HG02884 (cell line): Measurements from ENCODE around the gene ZBTB7C.

Source experiments
- ATAC-seq: cut with Tn5 transposase; IDR thresholded peaks from one replicate; pipeline ENCODE4 v1.9.1; 2021; ENCODE audit warnings: mild to moderate bottlenecking, moderate library complexity; ENCODE audit not compliant: unreplicated experiment

ZBTB7C gene

GRCh38 chr18:48200631-48201336, 208.4 kb downstream of the ZBTB7C start:
- ATAC-seq, result no peak

GRCh38 chr18:48199399-48199798, 209.8 kb downstream of the ZBTB7C start:
- ATAC-seq, result no peak

- no peak for ATAC-seq
Measured at GRCh38 chr18:48197819-48198218, 211.4 kb downstream of the ZBTB7C start.

DNA sequence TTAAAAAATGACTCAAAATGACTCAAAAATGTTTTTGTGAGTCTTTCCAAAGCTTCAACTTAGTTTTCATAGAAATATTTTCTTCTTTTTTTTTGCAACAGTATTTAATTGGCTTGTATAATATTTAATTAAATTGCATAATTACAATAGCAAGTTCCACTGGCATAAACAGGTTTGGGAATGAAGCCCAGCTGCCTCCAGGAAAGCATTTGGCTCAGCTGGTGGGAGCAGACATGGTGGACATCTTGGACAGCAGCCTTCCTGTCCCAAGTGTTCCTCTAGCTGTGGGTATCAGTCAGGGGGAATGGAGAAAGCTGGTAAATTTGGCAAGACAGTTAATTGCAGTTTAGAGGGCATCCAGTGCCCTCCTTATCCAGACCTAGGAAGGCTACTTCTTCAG, 213.4 kb downstream of the ZBTB7C start:
- ATAC-seq, result no peak

DNA sequence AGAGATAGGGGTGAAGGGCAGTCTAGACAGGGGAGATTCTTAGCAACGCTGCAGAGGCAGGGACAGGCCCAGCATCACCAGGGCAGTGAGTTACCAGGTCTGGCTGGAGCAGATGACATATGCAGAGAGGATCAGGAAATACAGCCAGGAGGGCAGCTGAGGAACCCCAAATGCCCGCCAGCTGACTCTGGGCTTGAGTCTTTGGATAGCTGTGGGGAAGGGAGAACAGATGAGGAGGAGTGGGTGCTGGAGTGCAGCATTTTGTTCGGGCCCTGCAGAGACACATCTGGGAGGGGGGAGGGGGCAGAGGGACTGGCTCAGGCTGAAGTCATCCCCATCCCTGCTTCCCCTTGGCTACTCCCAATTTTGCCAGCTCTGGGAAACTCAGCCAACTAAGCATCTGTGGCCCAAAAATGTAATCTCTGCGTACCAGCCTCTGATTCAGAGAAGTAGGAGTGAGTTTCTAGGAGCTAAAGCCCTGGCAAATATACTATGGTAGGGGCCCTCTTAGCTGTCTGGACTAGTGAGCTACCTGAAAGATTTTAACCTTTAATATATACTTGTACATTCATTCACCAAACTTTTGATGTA, 214.5 kb downstream of the ZBTB7C start:
- ATAC-seq, result no peak

DNA sequence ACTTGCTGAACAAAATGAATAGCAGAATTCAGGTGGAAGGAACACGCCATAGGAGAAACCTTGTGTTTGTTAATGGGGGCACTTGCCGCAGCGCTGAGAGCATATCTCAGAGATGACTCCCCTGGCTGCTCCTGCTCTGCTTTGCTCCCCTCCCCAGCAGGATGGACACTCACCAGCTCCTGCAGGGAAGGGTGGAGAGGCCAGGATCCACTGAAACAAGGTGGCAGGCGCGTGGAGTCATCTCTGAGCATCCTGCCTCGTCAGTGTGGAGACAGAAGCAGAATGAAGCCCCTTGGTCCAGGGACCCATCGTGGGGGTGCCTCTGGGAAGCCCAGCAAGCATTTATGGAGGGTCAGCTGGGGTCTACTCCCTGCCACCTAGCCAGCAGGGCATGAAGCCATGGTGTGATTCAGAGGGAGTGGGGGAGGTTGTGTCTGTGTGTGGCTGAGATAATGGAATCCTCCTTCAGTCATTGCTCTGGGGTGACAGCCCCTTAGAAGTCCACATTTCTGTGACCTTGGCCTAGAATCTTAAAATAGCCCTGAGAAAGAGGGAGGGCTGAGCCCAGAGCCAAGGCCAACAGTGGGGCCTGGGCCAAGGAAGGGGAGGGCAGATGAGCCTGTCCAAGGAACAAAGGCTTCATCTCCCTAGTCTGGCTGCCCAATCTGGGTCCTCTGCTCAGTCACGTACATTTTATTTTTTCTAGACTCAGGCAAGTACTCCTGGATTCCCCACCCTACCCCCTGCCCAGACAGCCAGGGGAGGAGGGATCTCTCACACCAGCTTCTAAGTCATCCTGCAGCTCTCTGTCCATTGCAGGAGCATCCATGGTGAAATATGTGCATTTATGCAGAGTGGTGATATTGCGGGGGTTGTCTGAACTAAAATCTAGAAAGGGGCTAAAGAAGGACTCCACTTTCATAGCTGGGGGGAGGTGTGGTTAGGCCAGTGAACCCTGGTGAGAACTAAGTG, 215.4 kb downstream of the ZBTB7C start:
- ATAC-seq, result no peak

DNA sequence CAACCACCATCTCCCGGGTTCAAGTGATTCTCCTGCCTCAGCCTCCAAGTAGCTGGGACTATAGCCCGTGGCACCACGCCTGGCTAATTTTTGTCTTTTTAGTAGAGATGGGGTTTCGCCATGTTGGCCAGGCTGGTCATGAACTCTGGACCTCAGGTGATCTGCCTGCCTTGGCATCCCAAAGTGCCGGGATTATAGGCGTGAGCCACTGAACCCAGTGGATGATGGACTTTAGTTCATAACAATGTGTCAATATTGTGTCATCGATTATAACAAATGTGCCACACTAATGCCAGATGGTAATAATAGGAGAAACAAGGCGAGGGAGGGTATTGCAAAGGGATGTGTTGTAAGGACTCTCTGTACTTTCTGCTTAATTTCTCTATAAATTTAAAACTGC, 216.6 kb downstream of the ZBTB7C start:
- no peak for ATAC-seq

- no peak for ATAC-seq
Measured at GRCh38 chr18:48191494-48191893, 217.7 kb downstream of the ZBTB7C start.

DNA sequence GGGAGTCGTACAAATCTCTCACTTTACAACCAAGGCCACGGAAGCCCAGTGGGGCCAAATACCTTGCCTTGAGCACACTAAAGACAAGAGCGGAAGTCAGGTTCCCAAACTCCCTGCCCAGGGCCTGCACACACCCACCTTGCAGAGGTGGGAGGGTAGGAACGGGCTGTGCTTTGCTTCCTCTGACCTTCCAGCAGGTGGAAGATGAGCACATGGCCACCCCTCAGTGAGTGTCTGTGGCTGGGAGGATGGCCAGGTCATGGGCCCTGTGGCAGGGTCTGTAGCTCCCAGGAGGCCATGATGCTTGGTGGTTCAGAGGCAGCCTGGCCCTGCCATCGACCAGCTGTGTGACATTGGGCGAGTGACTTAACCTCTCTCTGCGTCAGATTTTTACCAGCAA, 218.2 kb downstream of the ZBTB7C start:
- ATAC-seq, result no peak

DNA sequence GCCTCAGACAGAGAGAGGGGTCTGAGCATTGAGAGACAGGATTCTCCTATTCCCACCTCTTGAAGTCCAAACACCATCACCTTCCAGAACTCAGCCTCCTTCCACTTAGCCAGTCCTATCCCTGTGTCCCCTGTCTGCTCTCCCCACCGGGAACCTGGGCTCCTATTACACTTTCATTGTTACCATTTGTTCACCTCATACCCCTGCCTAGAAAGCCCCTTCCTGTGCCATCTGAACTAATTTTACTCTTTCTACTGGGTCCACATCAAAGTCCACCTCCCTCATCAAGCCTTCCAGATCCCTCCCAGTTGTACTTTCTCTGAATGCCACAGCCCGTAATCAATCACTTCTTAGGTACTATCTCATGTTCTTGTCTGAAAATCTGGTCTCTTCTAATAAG, 220.6 kb downstream of the ZBTB7C start:
- ATAC-seq, result no peak

- ATAC-seq, result no peak
Measured at GRCh38 chr18:48186861-48187260, 222.3 kb downstream of the ZBTB7C start.

GRCh38 chr18:48186131-48186766, 222.9 kb downstream of the ZBTB7C start:
- ATAC-seq, result no peak

GRCh38 chr18:48184118-48184517, 225.1 kb downstream of the ZBTB7C start:
- no peak for ATAC-seq

- no peak for ATAC-seq
Measured at GRCh38 chr18:48183613-48184012, 225.6 kb downstream of the ZBTB7C start.

DNA sequence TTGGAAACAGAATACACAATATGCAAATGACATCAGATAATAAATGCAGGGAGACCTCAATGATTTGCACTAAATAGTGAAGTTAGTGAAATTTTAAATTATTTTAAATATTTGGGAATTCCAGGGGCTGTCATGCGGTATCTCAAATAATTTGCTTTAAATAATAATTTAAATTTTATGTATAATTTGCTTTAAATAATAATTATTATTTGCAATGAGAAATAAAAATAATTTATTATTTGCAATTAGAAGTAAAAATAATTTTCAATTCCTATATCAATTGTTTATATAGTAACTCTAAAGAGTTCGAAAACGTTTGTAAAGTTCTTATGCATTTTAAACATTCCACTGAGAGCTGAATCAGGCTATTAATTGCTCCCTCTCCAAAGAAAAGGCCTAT, 226.4 kb downstream of the ZBTB7C start:
- ATAC-seq, result no peak

- no peak for ATAC-seq
Measured at GRCh38 chr18:48181857-48182256, 227.3 kb downstream of the ZBTB7C start.

DNA sequence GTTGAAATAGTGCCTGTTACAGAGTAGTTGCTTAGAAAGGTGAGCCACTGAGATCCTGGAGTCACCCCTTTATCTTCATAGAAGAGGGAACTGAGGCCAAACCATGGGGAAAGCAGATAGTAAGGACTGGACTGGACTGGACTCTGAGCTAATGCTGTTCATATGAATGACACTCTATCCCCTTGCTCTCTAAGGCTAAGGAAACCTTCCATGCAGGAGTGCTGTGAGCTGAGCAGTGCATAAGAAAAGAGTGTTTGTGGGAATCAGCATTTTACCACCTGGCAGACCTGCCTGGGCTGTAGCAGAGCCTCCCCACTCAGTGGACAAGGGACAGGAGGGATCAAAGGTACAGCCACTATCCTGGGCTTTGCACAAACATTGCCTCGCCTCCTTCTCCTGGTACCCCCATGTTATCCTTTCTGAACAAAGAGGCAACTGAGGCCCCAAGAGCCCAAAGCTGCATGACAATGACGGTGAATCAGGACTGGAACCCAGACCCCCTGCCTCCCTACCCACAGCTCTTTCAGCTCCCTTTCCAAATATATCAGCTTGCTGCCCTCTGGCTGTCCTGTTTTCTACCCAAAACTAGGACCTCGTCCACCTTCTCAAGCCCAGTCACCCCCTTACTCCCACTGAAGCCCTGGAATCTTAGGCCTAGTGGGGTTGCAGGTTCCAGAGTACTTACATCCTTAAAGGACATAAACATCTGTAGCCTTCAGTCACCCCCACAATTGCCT, 227.9 kb downstream of the ZBTB7C start:
- no peak for ATAC-seq

DNA sequence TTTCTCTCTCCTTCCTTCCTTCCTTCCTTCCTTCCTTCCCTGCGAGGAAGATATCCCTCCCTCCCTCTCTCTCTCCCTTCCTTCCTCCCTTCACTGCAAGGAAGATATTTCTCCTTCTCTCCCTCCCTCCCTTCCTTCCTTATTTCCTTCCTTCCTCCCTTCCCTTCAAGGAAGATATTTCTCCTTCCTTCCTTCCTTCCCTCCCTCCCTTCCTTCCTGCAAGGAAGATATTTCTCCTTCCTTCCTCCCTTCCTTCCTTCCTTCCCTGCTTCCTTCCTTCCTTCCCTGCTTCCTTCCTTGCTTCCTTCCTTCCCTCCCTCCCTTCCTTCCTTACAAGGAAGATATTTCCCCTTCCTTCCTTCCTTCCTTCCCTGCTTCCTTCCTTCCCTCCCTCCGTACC, 229.5 kb downstream of the ZBTB7C start:
- no peak for ATAC-seq

GRCh38 chr18:48179001-48179400, 230.2 kb downstream of the ZBTB7C start:
- ATAC-seq, result no peak

DNA sequence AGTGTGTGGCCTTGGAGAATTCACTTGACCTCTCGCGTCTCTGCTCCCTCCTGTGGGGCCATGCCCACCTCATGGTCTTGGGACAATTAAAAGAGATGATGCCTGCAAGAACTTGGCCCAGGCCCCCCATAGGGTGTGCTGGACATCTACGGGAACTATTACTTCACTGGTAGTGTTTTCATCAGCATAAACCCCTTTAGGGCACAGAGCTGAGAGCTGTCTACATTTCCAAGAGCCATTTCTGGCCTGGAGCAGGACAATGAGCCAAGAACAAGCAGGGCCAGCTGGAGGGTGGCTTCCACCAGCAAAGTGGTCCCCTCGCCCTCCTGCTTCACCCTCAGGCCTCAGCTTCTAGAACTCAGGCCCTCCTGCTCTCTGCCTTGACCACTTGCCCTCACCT, 232.3 kb downstream of the ZBTB7C start:
- no peak for ATAC-seq

DNA sequence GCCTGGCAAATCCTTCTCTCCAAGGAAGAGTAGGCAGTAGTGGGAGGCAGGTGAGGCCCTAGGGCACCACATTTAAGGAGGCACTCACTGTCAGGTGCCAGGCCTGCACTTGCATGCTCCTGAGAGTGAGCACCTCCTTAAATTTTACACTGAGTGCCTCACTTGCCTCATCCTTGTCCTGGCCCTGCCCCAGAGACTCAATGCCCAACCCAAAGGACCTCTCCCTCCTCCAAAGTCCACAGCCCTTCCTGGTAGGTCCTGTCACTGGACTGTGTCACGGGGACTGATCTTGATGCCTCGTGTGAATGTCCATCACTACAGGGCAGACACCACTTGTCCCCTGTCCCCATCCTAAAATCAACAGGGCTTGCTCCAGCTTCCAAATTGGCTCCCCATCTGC, 235.6 kb downstream of the ZBTB7C start:
- no peak for ATAC-seq
